H9 (cell line): ENCODE measurements around the gene ACACB. TPM values are rescaled to one million over a fixed set of nuclear protein-coding genes. Genes with fewer than 3 reads are reported as not detected.

ENCODE experiments used
- DNase-seq: peaks from one replicate; pipeline ENCODE4 v3.0.0-alpha.2; 2017
- H2AFZ ChIP-seq: one replicate; pipeline ENCODE4 v1.6.1; 2013; ENCODE audit warnings: mild to moderate bottlenecking, low read length, control low read depth, moderate library complexity
- H2AK5ac ChIP-seq: 2 replicates; pipeline ENCODE4 v1.6.1; 2013; ENCODE audit warnings: low read length, control low read depth, mixed read lengths; ENCODE audit not compliant: insufficient read length
- H2BK120ac ChIP-seq: one replicate; pipeline ENCODE4 v1.6.1; 2013; ENCODE audit warnings: low read depth, mild to moderate bottlenecking, low read length, control low read depth, inconsistent platforms; ENCODE audit not compliant: poor library complexity, severe bottlenecking
- H2BK12ac ChIP-seq: 2 replicates; pipeline ENCODE4 v1.6.1; 2013; ENCODE audit warnings: low read length, control low read depth, mixed read lengths, low read depth; ENCODE audit not compliant: insufficient read length
- H2BK15ac ChIP-seq: 2 replicates; pipeline ENCODE4 v1.6.1; 2013; ENCODE audit warnings: low read depth, low read length, control low read depth
- H2BK20ac ChIP-seq: one replicate; pipeline ENCODE4 v1.6.1; 2013; ENCODE audit warnings: low read depth, mild to moderate bottlenecking, low read length, control low read depth, inconsistent platforms; ENCODE audit not compliant: poor library complexity, severe bottlenecking
- H2BK5ac ChIP-seq: 2 replicates; pipeline ENCODE4 v1.6.1; 2013; ENCODE audit warnings: low read length, control low read depth, mixed read lengths; ENCODE audit not compliant: insufficient read length
- H3K14ac ChIP-seq: 2 replicates; pipeline ENCODE4 v1.6.1; 2013; ENCODE audit warnings: low read length, control low read depth; ENCODE audit not compliant: insufficient read depth
- H3K18ac ChIP-seq: 2 replicates; pipeline ENCODE4 v1.6.1; 2013; ENCODE audit warnings: low read depth, mild to moderate bottlenecking, mixed read lengths, low read length, control low read depth; ENCODE audit not compliant: insufficient read length
- H3K23ac ChIP-seq: 2 replicates; pipeline ENCODE4 v1.6.1; 2013; ENCODE audit warnings: low read length, control low read depth, mixed read lengths, low read depth; ENCODE audit not compliant: insufficient read length
- H3K23me2 ChIP-seq: 2 replicates; pipeline ENCODE4 v1.6.1; 2013; ENCODE audit warnings: low read depth, mild to moderate bottlenecking, mixed read lengths, low read length, control low read depth; ENCODE audit not compliant: insufficient read length, poor library complexity, severe bottlenecking
- H3K27ac ChIP-seq: 2 replicates; pipeline ENCODE4 v1.5.1; 2013; ENCODE audit warnings: low read length, control low read depth, mixed read lengths, low read depth; ENCODE audit not compliant: insufficient read length
- H3K27me3 ChIP-seq: 2 replicates; pipeline ENCODE4 v1.6.1; 2013; ENCODE audit warnings: low read length, control low read depth, inconsistent platforms; ENCODE audit not compliant: insufficient read depth
- H3K4ac ChIP-seq: 2 replicates; pipeline ENCODE4 v1.6.1; 2013; ENCODE audit warnings: low read depth, mild to moderate bottlenecking, control low read depth, inconsistent platforms, low read length, moderate library complexity
- H3K4me1 ChIP-seq: 2 replicates; pipeline ENCODE4 v1.6.1; 2013; ENCODE audit warnings: low read length, control low read depth, inconsistent platforms; ENCODE audit not compliant: insufficient read depth
- H3K4me2 ChIP-seq: 2 replicates; pipeline ENCODE4 v1.6.1; 2013; ENCODE audit warnings: low read length, control low read depth, mixed read lengths; ENCODE audit not compliant: insufficient read length, insufficient read depth
- H3K56ac ChIP-seq: 2 replicates; pipeline ENCODE4 v1.6.1; 2013; ENCODE audit warnings: low read depth, mild to moderate bottlenecking, mixed read lengths, low read length, control low read depth; ENCODE audit not compliant: insufficient read length
- H3K79me1 ChIP-seq: 2 replicates; pipeline ENCODE4 v1.6.1; 2013; ENCODE audit warnings: low read depth, mild to moderate bottlenecking, moderate library complexity, low read length, control low read depth, inconsistent platforms; ENCODE audit not compliant: insufficient read depth, poor library complexity, severe bottlenecking
- H3K79me2 ChIP-seq: 2 replicates; pipeline ENCODE4 v1.6.1; 2013; ENCODE audit warnings: low read length, control low read depth, inconsistent platforms; ENCODE audit not compliant: insufficient read depth
- H3K9ac ChIP-seq: 2 replicates; pipeline ENCODE4 v1.6.1; 2013; ENCODE audit warnings: low read length, control low read depth, mixed read lengths; ENCODE audit not compliant: insufficient read length; ENCODE audit errors: extremely low read depth
- H3K9me3 ChIP-seq: one replicate; pipeline ENCODE4 v1.6.1; 2013; ENCODE audit warnings: low read depth, low read length, inconsistent platforms; ENCODE audit not compliant: control insufficient read depth
- H3T11ph ChIP-seq: one replicate; pipeline ENCODE4 v1.6.1; 2013; ENCODE audit warnings: mild to moderate bottlenecking, low read length, control low read depth, inconsistent platforms
- H4K20me1 ChIP-seq: one replicate; pipeline ENCODE4 v1.6.1; 2013; ENCODE audit not compliant: control insufficient read depth, insufficient read length, insufficient read depth
- H4K5ac ChIP-seq: 2 replicates; pipeline ENCODE4 v1.6.1; 2013; ENCODE audit warnings: low read depth, mild to moderate bottlenecking, mixed read lengths, low read length, control low read depth; ENCODE audit not compliant: insufficient read length
- H4K8ac ChIP-seq: replicated peaks from 2 replicates; pipeline ENCODE4 v1.6.1; 2013; ENCODE audit warnings: low read length, control low read depth, mixed read lengths, low read depth; ENCODE audit not compliant: insufficient read length
- H4K91ac ChIP-seq: 2 replicates; pipeline ENCODE4 v1.6.1; 2013; ENCODE audit warnings: low read depth, mild to moderate bottlenecking, moderate library complexity, mixed read lengths, low read length, control low read depth; ENCODE audit not compliant: insufficient read length
- H3K27ac Mint-ChIP-seq, 3 experiments: 2 replicates in 2 of 3; 3 replicates in 1 of 3; pipeline ENCODE4 v1.8.0; 2020 to 2021; ENCODE audit warnings: mixed read lengths in 3 of 3, mild to moderate bottlenecking in 1 of 3, moderate library complexity in 1 of 3
- H3K27me3 Mint-ChIP-seq: 2 replicates; pipeline ENCODE4 v1.8.0; 2021; ENCODE audit warnings: low read depth, mild to moderate bottlenecking, moderate library complexity, mixed read lengths
- H3K36me3 Mint-ChIP-seq, 3 experiments: 2 replicates in 2 of 3; 3 replicates in 1 of 3; pipeline ENCODE4 v1.8.0; 2020 to 2021; ENCODE audit warnings: low read depth in 3 of 3, mixed read lengths in 3 of 3; ENCODE audit not compliant: insufficient read depth in 1 of 3
- H3K4me1 Mint-ChIP-seq, 2 experiments: 2 replicates each; pipeline ENCODE4 v1.8.0; 2020; ENCODE audit warnings: mixed read lengths in 2 of 2
- H3K4me3 Mint-ChIP-seq, 2 experiments: 2 replicates in 1 of 2; 3 replicates in 1 of 2; pipeline ENCODE4 v1.8.0; 2020 to 2021; ENCODE audit warnings: mild to moderate bottlenecking in 2 of 2, mixed read lengths in 2 of 2, moderate library complexity in 1 of 2
- H3K9me3 Mint-ChIP-seq, 2 experiments: 2 replicates in 1 of 2; 3 replicates in 1 of 2; pipeline ENCODE4 v1.8.0; 2020; ENCODE audit warnings: mild to moderate bottlenecking in 2 of 2, mixed read lengths in 2 of 2, moderate library complexity in 1 of 2
- CTCF ChIP-seq: fragments of 200-600 bp; sonication (generic); conservative IDR thresholded peaks from 3 replicates; pipeline ENCODE4 v1.8.0; 2021; ENCODE audit warnings: antibody characterized with exemption, mild to moderate bottlenecking
- WGBS: extraction: QIAGEN DNeasy Blood & Tissue Kit; methylation state at CpG from one replicate; pipeline ENCODE4 v1.1.7; 2013; ENCODE audit warnings: missing lambda C conversion rate, low lambda C conversion rate, mixed read lengths; ENCODE audit not compliant: insufficient read length; ENCODE audit errors: extremely low coverage; 5-methylcytosine and 5-hydroxymethylcytosine counted together
- total RNA-seq: library from RNA; stranded (reverse); gene quantifications from 2 replicates; pipeline ENCODE4 v1.2.1, GENCODE V29; 2021

Gene ACACB
- total RNA-seq, 1 experiment from 2014 or later = 14.2 TPM

DNA sequence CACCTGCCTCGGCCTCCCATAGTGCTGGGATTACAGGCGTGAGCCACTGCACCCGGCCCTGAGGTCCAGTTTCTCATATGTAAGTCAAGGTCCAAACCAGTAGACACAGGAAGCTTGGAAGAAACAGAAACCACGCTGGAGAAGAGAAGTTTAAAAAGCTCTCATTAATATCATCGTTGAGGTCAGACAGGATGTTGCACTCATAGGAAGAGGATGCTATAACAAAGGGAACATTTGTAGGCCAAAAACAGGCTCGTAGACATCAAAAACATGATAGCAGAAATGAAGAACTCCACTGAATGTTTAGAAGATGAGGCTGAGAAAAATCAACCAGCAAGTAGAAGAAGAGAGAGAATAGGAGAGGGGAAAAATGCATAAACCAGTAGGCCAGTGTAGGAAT is 46.8 kb downstream of the ACACB start:
- no peak overlapping the region for H3K9ac ChIP-seq
- no peaks in the 10 kb centered on the region for H3K79me2 ChIP-seq
- Mint-ChIP-seq H3K4me1 (no peaks in the 10 kb centered on the region), H3K27me3 (no peaks in the 10 kb centered on the region), H3K9me3 (no peaks in the 10 kb centered on the region), H3K4me3 (no peak overlapping the region), H3K36me3 (peaks cover 0 to 11% (median 4%) of the 10 kb centered on the region in 3 experiments; a peak in 6 of 7 replicates), H3K27ac (peak overlapping the region in 1 of 3 experiments; percentile 33; a peak in 1 of 7 replicates)
- H3K56ac ChIP-seq = no peak overlapping the region
- no peaks in the 10 kb centered on the region for H3K23me2 ChIP-seq
- no peak overlapping the region for H3K4ac ChIP-seq
- H2BK12ac ChIP-seq = no peak overlapping the region
- WGBS = no CpG with 5 or more reads among the region's 6 CpGs
- H3K27me3 ChIP-seq = no peaks in the 10 kb centered on the region
- no peak overlapping the region for H2AK5ac ChIP-seq
- no peak overlapping the region for H2BK15ac ChIP-seq
- no peak overlapping the region for H3K18ac ChIP-seq
- H2AFZ ChIP-seq = no peak overlapping the region
- no peak overlapping the region for H4K8ac ChIP-seq
- no peak overlapping the region for H3T11ph ChIP-seq
- H4K91ac ChIP-seq = no peak overlapping the region
- H2BK20ac ChIP-seq = no peak overlapping the region
- H2BK120ac ChIP-seq = no peak overlapping the region
- no peak overlapping the region for H2BK5ac ChIP-seq
- no peaks in the 10 kb centered on the region for H3K4me1 ChIP-seq
- no peak for DNase-seq
- no peak overlapping the region for H3K27ac ChIP-seq
- no peaks in the 10 kb centered on the region for H4K20me1 ChIP-seq
- H3K14ac ChIP-seq = no peak overlapping the region
- no peaks in the 10 kb centered on the region for H3K79me1 ChIP-seq
- H3K9me3 ChIP-seq = no peaks in the 10 kb centered on the region
- TF ChIP-seq CTCF = no peak
- no peak overlapping the region for H4K5ac ChIP-seq
- no peak overlapping the region for H3K4me2 ChIP-seq
- no peak overlapping the region for H3K23ac ChIP-seq
